Measurements from ENCODE around the gene RNF115. TPM values are rescaled to one million over a fixed set of nuclear protein-coding genes. Genes with fewer than 3 reads are reported as not detected.

The RNF115 gene
- total RNA-seq, 1 donor from 2014 or later: 8.5 TPM

DNA sequence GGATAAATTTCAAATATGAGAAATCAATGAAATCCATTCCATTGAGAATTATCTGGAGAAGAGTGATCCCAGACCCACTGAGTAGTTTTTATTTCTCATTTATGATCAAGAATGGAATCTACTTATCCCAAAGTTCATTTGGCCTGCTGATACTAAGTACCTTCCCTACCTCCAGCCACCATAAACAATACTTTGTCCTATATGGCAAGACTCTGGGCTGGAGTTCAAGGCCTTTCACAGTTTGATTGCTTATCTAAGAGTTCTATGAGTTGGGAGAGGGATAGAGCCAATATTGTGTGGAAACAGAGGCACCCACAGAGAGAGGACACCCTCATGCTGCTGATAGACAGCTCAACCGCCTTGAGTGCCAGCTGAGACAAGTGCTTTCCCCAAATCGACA, 121.8 kb downstream of the RNF115 start:
- H3K36me3 ChIP-seq (ENCODE audit: control insufficient read depth, insufficient read depth, low read length): no peaks in the 10 kb centered on the region
- no peak overlapping the region for H3K4me3 ChIP-seq (ENCODE audit: low read depth, low read length)
- DNase-seq (ENCODE audit: low read depth): no peak
- H3K27me3 ChIP-seq (ENCODE audit: control insufficient read depth, insufficient read depth, low read length): no peaks in the 10 kb centered on the region
- TF ChIP-seq, protein P1, sequence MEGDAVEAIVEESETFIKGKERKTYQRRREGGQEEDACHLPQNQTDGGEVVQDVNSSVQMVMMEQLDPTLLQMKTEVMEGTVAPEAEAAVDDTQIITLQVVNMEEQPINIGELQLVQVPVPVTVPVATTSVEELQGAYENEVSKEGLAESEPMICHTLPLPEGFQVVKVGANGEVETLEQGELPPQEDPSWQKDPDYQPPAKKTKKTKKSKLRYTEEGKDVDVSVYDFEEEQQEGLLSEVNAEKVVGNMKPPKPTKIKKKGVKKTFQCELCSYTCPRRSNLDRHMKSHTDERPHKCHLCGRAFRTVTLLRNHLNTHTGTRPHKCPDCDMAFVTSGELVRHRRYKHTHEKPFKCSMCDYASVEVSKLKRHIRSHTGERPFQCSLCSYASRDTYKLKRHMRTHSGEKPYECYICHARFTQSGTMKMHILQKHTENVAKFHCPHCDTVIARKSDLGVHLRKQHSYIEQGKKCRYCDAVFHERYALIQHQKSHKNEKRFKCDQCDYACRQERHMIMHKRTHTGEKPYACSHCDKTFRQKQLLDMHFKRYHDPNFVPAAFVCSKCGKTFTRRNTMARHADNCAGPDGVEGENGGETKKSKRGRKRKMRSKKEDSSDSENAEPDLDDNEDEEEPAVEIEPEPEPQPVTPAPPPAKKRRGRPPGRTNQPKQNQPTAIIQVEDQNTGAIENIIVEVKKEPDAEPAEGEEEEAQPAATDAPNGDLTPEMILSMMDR (IDR thresholded peaks at IDR 0.05; ENCODE audit: insufficient read depth, low read length, poor library complexity, severe bottlenecking): no peak

DNA sequence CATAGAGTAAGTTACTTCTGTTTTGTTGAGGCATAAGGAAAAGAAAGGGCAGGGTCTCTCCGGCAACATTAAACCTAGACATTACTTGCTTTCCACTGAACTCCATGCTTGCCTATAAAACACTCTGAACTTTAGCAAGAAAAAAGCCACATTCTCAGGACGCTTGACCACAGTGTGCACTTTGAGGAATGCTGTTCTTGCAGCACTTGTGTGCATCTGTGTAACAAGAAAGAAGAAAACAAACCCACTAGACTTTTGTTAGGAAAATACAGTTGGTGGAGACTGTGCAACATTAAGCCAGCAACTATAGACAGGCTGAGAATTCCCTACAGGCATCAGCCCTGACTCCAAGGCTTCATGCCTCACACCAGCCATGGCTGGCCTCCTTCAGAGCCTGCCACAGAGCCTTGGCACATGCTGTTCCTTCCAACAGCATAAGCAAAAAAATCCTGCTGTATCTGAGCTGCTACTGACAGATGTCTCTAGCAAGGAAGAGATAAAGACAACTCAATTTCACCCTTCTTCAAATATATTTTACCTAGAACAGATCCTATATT, 122.5 kb downstream of the RNF115 start:
- TF ChIP-seq, protein P1 (IDR thresholded peaks at IDR 0.05; ENCODE audit: insufficient read depth, low read length, poor library complexity, severe bottlenecking): no peak
- Histone ChIP-seq H3K36me3 (ENCODE audit: control insufficient read depth, insufficient read depth, low read length) (no peaks in the 10 kb centered on the region), H3K4me3 (ENCODE audit: low read depth, low read length) (no peak overlapping the region), H3K27me3 (ENCODE audit: control insufficient read depth, insufficient read depth, low read length) (no peaks in the 10 kb centered on the region)
- no peak for DNase-seq (ENCODE audit: low read depth)

DNA sequence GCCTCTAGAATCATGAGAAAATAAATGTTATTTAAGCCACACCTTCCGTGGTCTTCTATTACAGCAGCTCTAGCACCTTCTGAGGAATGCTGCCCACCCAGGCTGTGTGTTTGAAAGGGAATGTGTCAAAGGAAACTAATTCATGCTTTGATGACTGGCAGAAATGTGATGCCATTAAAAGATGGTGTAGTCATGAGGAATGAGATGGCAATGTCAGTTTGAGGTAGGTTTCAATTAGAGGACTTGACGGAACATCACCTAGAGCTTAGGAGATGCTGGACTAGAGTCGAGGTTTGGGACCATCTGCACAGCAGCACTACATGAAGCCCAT, 127.3 kb downstream of the RNF115 start:
- no peak for DNase-seq (ENCODE audit: low read depth)
- H3K27me3 ChIP-seq (ENCODE audit: control insufficient read depth, insufficient read depth, low read length): no peaks in the 10 kb centered on the region
- no peak overlapping the region for H3K4me3 ChIP-seq (ENCODE audit: low read depth, low read length)
- no peaks in the 10 kb centered on the region for H3K36me3 ChIP-seq (ENCODE audit: control insufficient read depth, insufficient read depth, low read length)
- TF ChIP-seq, protein P1 (IDR thresholded peaks at IDR 0.05; ENCODE audit: insufficient read depth, low read length, poor library complexity, severe bottlenecking): no peak

DNA sequence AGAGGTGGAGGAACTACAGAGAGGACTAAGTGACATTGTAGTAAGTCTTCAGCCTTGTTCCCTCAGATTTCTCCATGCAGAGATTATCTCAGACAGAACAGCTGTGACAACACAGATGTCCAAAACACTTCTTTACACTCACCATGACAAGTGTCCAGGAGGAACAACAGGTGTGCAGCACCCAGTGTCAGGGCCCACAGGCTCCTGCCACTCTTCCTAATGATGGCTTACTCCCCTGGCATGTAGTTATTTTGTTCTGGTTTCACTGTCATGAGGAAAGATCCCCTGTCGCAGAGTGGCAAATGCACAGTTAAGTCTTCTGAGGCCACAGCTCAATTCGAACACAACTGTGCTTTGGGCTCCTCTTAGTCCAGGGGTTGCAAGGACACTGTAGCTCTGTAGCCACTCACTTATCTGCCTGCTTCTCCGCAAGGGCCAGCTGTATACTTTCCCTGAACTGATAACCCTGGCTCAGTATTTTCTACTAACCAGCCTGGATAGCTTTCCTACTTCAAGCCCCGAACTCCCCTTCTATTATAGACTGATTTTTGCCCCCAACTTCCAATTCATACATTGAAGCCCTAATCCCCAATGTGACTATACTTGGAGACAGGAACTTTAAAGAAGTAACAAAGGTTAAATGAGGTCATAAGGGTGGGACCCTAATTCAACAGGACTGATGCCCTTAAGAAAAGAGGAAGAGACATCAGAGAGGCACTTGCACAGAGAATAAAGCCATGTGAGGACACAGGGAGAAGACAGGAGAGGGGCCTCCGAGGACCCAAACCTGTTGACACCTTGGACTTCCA, 127.9 kb downstream of the RNF115 start:
- Histone ChIP-seq H3K36me3 (ENCODE audit: control insufficient read depth, insufficient read depth, low read length) (no peaks in the 10 kb centered on the region), H3K27me3 (ENCODE audit: control insufficient read depth, insufficient read depth, low read length) (no peaks in the 10 kb centered on the region), H3K4me3 (ENCODE audit: low read depth, low read length) (no peak overlapping the region)
- DNase-seq (ENCODE audit: low read depth): no peak
- TF ChIP-seq, protein P1 (IDR thresholded peaks at IDR 0.05; ENCODE audit: insufficient read depth, low read length, poor library complexity, severe bottlenecking): no peak

DNA sequence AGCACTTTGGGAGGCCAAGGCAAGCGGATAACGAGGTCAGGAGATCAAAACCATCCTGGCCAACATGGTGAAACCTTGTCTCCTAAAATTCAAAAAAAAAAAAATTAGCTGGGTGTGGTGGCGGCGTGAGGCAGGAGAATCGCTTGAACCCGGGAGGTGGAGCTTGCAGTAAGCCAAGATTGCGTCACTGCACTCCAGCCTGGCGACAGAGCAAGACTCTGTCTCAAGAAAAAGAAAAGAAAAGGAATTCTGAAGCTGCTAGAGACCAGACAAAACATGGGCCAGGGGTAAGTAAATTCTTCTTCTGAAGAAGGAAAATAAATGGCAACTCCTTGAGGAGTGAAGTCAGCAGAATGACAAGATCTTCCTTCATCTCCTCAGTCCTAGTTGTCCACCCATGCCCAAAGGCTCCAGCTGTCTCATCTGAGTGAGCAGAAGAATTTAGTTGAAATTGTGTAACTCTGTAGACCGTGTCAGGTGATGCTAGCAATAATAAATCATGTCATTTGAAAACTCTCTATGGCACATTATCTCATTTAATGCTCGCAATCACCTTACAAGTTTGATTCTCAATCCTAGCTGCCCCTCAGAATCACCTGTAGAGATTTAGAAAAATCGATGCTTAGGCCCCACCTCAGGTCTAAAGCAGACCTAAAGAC, 131.0 kb downstream of the RNF115 start:
- Histone ChIP-seq H3K36me3 (ENCODE audit: control insufficient read depth, insufficient read depth, low read length) (no peaks in the 10 kb centered on the region), H3K27me3 (ENCODE audit: control insufficient read depth, insufficient read depth, low read length) (no peaks in the 10 kb centered on the region), H3K4me3 (ENCODE audit: low read depth, low read length) (no peak overlapping the region)
- TF ChIP-seq, protein P1 (IDR thresholded peaks at IDR 0.05; ENCODE audit: insufficient read depth, low read length, poor library complexity, severe bottlenecking): no peak
- DNase-seq (ENCODE audit: low read depth): no peak
